ENCODE results near the gene EIF3K.
"Not testable (repeated sequence)": the region's sequence is repeated elsewhere in the genome, so short reads cannot be mapped to it uniquely, and the experiment has no call there.

The EIF3K gene, protein sequence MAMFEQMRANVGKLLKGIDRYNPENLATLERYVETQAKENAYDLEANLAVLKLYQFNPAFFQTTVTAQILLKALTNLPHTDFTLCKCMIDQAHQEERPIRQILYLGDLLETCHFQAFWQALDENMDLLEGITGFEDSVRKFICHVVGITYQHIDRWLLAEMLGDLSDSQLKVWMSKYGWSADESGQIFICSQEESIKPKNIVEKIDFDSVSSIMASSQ

DNA sequence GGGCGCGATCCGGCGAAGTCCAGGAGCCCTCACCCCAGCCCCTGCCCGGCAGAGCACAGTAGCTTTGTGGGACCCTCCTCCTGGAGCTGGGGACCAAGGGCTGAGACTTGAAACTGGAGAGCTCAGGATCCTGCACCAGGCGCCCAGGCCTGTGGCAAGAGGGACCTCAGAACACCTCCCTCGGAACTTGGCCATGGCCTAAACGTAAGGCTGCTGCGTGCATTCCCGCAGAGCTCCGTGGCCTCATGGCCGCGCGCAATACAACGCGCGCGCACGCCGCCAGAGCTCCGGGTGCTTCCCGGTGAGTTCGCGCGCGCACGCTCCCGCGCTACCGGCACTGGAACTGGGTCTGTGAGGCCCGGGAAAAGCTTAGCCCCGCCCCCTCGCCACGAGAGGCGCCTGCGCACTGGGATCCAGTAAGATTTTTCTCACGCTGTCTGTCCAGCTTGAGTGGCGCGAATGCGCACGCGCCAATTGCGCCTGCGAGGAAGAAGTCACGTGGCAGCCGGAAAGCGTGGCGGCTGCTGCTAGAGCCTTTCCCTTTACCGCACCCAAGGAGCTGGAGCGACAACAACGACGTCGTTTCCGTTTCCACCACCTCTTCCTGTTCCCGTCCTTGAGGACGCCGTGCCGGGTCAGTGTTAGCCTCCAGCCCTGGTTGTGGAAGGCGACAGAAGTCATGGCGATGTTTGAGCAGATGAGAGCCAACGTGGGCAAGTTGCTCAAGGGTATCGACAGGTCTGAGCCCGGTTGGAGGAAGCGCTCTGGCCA lies at the start of gene EIF3K:
Gene EIF3K, plus strand, starts transcription at position 599 of the 771 bp plus-strand sequence. Its CDS starts 81 bp downstream, at position 680.
- TF ChIP-seq, protein P1, sequence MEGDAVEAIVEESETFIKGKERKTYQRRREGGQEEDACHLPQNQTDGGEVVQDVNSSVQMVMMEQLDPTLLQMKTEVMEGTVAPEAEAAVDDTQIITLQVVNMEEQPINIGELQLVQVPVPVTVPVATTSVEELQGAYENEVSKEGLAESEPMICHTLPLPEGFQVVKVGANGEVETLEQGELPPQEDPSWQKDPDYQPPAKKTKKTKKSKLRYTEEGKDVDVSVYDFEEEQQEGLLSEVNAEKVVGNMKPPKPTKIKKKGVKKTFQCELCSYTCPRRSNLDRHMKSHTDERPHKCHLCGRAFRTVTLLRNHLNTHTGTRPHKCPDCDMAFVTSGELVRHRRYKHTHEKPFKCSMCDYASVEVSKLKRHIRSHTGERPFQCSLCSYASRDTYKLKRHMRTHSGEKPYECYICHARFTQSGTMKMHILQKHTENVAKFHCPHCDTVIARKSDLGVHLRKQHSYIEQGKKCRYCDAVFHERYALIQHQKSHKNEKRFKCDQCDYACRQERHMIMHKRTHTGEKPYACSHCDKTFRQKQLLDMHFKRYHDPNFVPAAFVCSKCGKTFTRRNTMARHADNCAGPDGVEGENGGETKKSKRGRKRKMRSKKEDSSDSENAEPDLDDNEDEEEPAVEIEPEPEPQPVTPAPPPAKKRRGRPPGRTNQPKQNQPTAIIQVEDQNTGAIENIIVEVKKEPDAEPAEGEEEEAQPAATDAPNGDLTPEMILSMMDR (IDR thresholded peaks at IDR 0.05; ENCODE audit: control insufficient read depth, extremely low read depth, insufficient read depth): no peak
- peak within 1 kb of the TSS; percentile 100 for H3K4me3 ChIP-seq (ENCODE audit: low read depth, low read length)
- peak; percentile 97 for DNase-seq (ENCODE audit: low read depth)

DNA sequence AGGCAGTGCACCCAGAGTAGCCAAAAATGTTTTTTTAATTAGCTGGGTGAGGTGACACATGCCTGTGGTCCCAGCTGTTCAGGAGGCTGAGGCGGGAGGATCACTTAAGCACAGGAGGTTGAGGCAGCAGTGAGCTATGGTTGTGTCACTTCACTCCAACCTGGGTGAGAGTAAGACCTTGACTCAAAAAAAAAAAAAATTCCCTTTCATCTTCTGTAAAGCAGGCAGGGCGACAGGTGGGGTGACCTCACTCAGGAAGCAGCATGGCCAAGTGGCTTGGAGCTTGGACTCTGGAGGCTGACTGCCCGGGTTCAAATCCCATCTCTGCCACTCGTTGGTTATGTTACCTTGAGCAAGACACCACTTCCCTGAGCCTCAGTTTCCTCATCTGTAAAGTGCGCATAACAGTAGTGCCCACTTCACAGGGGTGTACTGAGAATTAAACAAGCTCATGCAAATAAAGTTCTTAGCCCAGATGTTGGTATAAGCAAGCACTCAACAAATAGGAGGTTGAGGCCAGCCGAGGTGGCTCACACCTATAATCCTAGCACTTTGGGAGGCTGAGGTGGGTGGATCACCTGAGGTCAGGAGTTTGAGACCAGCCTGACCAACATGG lies 49.5 kb upstream of the EIF3K start:
- no peak for DNase-seq (ENCODE audit: low read depth)
- TF ChIP-seq, protein P1 (IDR thresholded peaks at IDR 0.05; ENCODE audit: control insufficient read depth, extremely low read depth, insufficient read depth): no peak
- no peak overlapping the region for H3K4me3 ChIP-seq (ENCODE audit: low read depth, low read length)

DNA sequence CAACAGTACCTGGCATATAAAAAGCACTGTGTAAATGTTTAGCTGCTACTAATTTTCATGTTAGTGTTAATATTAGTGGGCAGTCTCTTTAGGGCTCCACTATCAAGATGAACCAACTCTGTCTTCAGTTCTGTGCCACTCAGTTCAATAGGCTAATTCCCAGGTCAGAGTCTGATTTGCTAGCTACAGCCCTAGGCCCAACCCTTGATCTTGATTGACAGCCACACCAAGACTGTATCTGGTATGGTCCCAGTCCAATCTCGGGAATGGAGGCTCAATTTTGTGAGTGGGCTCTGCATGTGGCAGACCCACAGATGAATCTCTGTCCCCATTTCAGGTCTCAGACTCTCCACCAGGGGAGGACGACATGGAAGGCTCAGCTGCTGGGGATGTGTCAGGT lies 47.3 kb upstream of the EIF3K start:
- DNase-seq (ENCODE audit: low read depth): no peak
- TF ChIP-seq, protein P1 (IDR thresholded peaks at IDR 0.05; ENCODE audit: control insufficient read depth, extremely low read depth, insufficient read depth): no peak
- no peak overlapping the region for H3K4me3 ChIP-seq (ENCODE audit: low read depth, low read length)

DNA sequence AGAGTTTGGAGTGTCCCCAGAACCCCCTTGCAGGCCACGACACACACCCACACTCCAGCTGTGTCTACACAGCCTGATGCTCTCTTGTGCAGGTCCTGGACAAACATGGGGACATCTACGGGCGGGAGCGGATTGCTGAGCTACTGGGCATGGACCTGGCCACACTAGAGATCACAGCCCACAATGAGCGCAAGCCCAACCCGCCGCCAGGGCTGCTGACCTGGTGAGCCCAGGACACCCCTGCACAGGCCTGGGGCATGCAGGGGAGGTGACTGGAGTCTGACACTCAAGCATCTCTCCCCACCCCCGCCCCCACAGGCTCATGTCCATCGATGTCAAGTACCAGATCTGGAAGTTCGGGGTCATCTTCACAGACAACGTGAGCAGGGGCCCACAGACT lies 41.2 kb upstream of the EIF3K start:
- TF ChIP-seq, protein P1 (IDR thresholded peaks at IDR 0.05; ENCODE audit: control insufficient read depth, extremely low read depth, insufficient read depth): no peak

DNA sequence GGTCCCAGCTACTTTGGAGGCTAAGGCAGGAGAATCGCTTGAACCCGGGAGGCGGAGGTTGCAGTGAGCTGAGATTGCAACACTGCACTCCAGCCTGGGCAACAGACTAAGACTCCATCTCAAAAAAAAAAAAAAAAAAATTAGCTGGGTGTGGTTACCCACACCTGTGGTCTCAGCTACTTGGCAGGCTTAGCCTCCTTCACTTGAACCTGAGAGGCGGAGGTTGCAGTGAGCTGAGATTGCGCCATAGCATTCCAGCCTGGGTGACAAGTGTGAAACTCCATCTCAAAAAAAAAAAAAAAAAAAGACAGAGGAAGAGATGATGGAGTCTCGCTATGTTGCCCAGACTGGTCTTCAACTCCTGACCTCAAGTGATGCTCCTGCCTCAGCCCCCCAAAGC lies 39.7 kb upstream of the EIF3K start:
- not testable (repeated sequence) for H3K4me3 ChIP-seq (ENCODE audit: low read depth, low read length); DNase-seq (ENCODE audit: low read depth)

More for the DNA sequence above, 41.2 kb upstream of the EIF3K start:
- H3K4me3 ChIP-seq (ENCODE audit: low read depth, low read length): no peak overlapping the region
- DNase-seq (ENCODE audit: low read depth): no peak

DNA sequence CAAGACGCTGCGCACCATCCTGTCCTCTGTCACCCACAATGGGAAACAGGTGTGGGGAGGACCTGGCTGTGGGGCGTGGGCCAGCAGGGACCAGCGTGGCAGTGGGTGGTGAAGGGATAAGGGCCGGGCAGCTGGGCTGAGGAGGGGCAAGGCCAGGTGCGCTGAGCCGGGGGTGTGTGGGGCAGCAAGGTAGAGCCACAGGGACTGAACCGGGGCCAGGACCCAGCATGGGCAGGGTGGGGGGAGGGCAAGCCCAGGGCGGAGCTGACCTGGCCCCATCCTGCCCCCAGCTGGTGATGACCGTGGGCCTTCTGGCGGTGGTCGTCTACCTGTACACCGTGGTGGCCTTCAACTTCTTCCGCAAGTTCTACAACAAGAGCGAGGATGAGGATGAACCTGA lies 38.9 kb upstream of the EIF3K start:
- H3K4me3 ChIP-seq (ENCODE audit: low read depth, low read length): no peak overlapping the region
- TF ChIP-seq, protein P1 (IDR thresholded peaks at IDR 0.05; ENCODE audit: control insufficient read depth, extremely low read depth, insufficient read depth): no peak
- DNase-seq (ENCODE audit: low read depth): no peak

DNA sequence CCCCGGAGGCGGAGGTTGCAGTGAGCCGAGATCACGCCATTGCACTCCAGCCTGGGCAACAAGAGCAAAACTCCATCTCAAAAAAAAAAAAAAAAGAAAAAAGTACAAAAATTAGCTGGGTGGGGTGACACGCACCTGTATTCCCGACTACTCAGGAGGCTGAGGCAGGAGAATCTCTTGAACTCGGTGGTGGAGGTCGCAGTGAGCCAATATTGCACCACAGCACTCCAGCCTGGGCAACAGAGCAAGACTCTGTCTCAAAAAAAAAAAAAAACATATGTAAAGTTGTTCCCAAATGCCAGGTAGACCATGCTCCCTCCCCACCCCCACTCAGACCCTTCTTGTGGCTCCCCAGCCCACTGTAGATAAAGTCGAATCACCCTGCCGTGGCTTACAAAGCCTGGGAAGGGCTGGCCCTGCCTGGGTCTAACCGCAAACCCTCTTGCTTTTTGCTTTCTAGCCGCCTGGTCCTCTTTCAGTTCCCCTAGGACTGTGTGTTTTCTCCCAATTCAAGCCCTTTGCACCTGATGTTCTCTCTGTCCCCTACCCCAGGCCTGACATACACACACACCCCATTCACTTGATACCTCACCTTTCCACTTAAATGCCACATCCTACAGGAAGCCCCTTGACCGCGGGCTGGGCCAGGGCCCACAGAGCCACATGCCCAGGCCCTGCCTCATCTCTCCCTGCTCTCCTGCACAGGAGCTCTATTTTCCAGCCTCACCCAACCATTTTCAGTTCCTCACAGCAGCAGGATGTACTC lies 35.6 kb upstream of the EIF3K start:
- TF ChIP-seq, protein P1 (IDR thresholded peaks at IDR 0.05; ENCODE audit: control insufficient read depth, extremely low read depth, insufficient read depth): no peak
- DNase-seq (ENCODE audit: low read depth): no peak
- H3K4me3 ChIP-seq (ENCODE audit: low read depth, low read length): no peak overlapping the region
